ENCODE data around the gene SHROOM2.

Gene SHROOM2

DNA sequence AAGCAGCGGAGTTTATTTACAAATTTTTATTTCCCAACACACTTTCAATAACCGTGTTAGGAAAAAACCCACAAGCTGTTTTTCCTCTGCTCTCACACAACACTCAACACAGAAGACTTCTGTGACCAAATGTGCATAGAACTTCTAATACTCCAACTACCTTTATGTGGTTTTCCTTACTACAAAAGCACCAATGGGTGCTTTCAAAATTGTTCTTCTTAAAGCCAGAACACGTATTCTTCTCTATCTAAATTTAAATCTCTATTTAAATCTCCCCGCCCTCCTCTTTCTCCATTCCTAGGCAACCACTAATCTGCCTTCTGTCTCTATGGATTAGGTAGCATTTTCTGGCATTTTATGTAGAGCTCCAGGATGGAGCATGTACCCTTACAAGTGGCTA lies 90.0 kb downstream of the SHROOM2 start:
- Histone ChIP-seq H4K20me1 (no peaks in the 10 kb centered on the region), H3K4me1 (peaks cover 0 to 18% (median 5%) of the 10 kb centered on the region in 10 experiments; a peak in 13 of 20 replicates), H3K4me3 (no peak overlapping the region), H3K9me3 (replicated peaks in 1 of 11) (no peaks in the 10 kb centered on the region), H3K4me2 (no peak overlapping the region), H3K36me3 (no peaks in the 10 kb centered on the region), H3K9ac (no peak overlapping the region), H3K27me3 (0 out of 22 replicates have a peak, but pooled peaks cover 0 to 4% (median 0%) of the 10 kb centered on the region in 11 experiments), H3K27ac (no peak overlapping the region)
- TF ChIP-seq Cebpa-rat (IDR thresholded peaks at IDR 0.05): no peak

DNA sequence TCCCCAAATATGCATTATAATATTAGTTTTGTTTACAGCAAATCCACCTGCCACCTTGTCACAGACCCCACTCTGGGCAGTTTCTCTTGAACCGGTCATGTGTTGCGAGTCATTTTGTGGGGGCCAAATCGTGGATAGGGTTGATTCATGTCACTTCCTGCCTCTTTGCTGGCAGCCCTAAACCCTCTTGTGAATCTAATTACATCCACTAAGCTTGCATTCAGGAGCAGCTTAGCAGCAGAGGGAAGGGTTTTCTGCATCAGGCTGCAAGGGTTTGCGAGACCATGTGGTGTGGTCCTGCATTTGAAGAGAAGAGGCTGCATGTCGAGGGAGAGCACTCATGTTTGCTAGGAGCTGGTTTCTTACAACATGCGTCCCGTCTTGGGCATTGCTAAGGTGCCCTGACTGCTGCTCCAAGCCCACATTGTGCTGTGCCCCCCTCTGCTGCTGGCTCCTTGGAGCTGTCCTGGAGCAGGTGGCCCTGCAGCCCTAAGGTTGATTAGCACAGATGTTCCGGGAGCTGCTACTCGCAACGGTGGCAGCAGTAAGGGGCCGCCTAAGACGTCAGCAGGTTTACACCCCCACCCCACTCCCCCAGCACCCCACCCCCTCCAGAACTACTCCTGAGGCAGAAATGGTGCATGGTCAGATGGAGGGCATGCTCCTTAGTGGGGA lies 92.1 kb downstream of the SHROOM2 start:
- no peaks in the 10 kb centered on the region for H3K36me3 ChIP-seq
- H3K27me3 ChIP-seq: 0 out of 22 replicates have a peak, but pooled peaks cover 0 to 4% (median 0%) of the 10 kb centered on the region in 11 experiments
- no peaks in the 10 kb centered on the region for H3K9me3 ChIP-seq (replicated peaks in 1 of 11)
- peak overlapping the region in 2 of 11 experiments; percentile 11 to 31; a peak in 2 of 22 replicates for H3K4me2 ChIP-seq
- no peak overlapping the region for H3K9ac ChIP-seq
- no peaks in the 10 kb centered on the region for H4K20me1 ChIP-seq
- H3K27ac ChIP-seq: no peak overlapping the region
- peaks cover 4 to 35% (median 12%) of the 10 kb centered on the region in 10 experiments; a peak in 19 of 20 replicates for H3K4me1 ChIP-seq
- no peak for TF ChIP-seq Cebpa-rat (IDR thresholded peaks at IDR 0.05)
- no peak overlapping the region for H3K4me3 ChIP-seq

DNA sequence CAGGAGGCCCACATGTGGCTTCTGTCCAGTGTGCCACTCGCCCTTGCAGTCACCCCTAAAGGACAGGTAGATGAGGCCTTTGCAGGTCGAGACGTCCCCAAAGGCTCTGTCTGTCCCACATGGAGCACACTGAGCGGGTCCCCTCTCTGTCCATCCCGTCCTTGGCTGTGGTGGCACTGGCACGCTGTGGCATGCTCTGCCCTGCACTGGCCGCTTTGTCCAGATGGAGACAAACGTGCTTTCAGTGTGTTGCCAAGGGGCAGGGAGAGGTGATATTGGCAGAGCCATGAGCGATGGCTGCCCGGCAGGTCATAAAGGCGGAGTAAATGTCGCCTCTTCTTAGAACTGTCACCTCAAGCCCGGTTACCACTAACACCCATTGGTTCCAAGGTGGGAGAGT lies 94.0 kb downstream of the SHROOM2 start:
- no peaks in the 10 kb centered on the region; a peak in 1 of 22 replicates for H4K20me1 ChIP-seq
- no peak overlapping the region for H3K27ac ChIP-seq
- H3K4me3 ChIP-seq: no peak overlapping the region
- no peaks in the 10 kb centered on the region for H3K9me3 ChIP-seq (replicated peaks in 1 of 11)
- no peak for TF ChIP-seq Cebpa-rat (IDR thresholded peaks at IDR 0.05)
- no peak overlapping the region for H3K9ac ChIP-seq
- H3K4me2 ChIP-seq: no peak overlapping the region
- peaks cover 9 to 33% (median 22%) of the 10 kb centered on the region in 10 experiments for H3K4me1 ChIP-seq
- H3K36me3 ChIP-seq: no peaks in the 10 kb centered on the region
- 0 out of 22 replicates have a peak, but pooled peaks cover 0 to 4% (median 0%) of the 10 kb centered on the region in 11 experiments for H3K27me3 ChIP-seq

DNA sequence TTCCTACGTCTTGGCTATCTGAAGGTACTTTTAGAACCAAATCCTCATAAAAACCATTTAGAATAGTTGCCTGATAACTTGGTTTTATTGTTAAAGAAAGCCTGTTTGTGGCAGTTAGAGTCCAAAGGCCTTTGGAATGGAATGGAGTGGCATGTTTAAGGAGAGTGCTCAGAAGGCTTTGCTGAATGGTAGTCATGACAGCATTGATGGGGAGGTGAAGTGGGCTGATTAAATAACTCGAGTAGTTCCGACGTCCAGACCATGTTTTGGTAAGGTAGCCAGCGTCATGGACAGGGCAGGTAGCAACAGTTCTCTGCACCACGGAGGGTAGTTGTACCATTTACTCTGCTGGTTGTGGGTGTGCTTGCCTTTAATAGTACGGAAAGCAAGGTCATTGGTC lies 94.6 kb downstream of the SHROOM2 start:
- Histone ChIP-seq H3K4me2 (peak overlapping the region in 5 of 11 experiments; percentile 10 to 40 (median 22); a peak in 3 of 22 replicates), H3K27me3 (0 out of 22 replicates have a peak, but pooled peaks cover 0 to 2% (median 0%) of the 10 kb centered on the region in 11 experiments), H3K4me3 (no peak overlapping the region), H4K20me1 (no peaks in the 10 kb centered on the region; a peak in 1 of 22 replicates), H3K27ac (no peak overlapping the region), H3K9me3 (replicated peaks in 1 of 11) (no peaks in the 10 kb centered on the region), H3K36me3 (no peaks in the 10 kb centered on the region), H3K4me1 (peaks cover 14 to 33% (median 24%) of the 10 kb centered on the region in 10 experiments), H3K9ac (no peak overlapping the region)
- TF ChIP-seq Cebpa-rat (IDR thresholded peaks at IDR 0.05): no peak

DNA sequence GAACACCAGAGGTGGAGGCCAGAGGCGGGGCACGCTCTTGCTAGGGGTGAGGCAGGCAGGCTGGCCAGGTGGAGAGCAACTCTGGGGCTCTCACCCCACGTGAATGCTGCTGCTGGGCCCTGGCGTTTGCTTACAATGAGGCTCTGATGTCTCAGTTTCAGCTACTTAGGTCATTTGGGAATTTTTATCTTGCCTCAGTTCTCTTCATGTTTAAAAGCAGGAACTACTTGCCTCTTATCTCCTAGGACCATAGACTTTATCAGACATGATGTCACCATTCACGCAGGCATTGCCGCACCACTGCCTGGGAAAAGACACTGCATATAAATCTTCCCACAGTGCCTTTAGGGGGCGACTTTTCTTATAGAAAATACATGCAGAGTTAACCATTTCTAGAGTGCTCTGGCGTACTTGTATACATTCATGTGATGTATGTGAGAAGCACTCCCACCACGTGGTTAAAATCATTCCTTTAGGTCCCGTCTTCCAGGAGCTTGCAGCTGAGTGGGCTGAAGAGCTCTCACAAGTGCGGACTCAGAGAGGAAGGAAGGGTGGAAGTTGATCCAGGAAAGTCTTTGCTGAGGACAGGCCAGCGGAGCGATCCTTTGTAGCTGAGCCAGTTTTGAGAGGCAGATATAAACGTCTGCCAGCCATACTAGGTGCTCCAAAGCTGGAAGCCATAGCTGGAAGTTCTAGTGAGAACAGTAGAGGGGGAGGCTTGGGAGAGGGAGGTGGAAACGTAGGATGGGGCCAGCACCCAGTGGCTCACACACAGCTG lies 96.6 kb downstream of the SHROOM2 start:
- Histone ChIP-seq H3K4me2 (peak overlapping the region in 4 of 11 experiments; percentile 20 to 35 (median 30); a peak in 6 of 22 replicates), H3K4me3 (no peak overlapping the region), H3K9ac (no peak overlapping the region), H4K20me1 (no peaks in the 10 kb centered on the region; a peak in 1 of 22 replicates), H3K9me3 (replicated peaks in 1 of 11) (no peaks in the 10 kb centered on the region), H3K4me1 (peaks cover 14 to 51% (median 24%) of the 10 kb centered on the region in 10 experiments), H3K36me3 (no peaks in the 10 kb centered on the region), H3K27ac (no peak overlapping the region), H3K27me3 (no peaks in the 10 kb centered on the region)
- TF ChIP-seq Cebpa-rat (IDR thresholded peaks at IDR 0.05): no peak

DNA sequence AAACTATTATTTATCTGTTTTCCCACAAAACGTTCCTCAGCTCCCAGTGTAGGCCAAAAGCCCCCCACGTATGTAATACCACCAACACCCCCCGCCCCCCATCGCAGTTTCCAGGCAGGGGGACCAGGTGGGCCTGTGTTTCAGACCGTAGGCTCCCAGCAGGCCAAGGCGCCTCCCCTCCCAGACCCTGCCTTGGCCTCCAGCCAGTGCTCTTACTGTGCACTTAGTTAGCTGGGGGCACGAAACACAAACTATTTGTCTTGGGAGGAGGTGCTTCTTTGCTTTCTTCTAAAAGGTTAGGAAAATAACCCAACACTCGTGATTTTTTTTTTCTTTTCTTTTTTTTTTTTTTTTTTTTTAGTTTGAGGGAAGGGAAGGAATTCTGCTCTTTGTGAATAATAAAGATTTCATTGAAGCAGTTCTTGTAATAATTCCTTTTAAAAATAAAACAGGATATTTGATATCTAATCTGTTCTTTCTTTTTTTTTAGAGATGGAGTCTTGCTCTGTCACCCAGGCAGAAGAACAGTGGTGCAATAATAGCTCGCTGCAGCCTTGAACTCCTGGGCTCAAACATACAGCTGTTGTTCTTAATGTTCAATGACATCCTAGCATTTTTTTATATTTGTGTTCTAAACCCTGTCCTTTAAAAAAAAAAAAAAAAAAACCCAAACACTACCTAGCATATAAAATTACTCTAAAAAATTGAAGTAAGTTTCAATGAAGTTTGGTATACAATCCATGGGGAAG lies 98.0 kb downstream of the SHROOM2 start:
- no peak for TF ChIP-seq Cebpa-rat (IDR thresholded peaks at IDR 0.05)
- H3K27me3 ChIP-seq: no peaks in the 10 kb centered on the region
- no peak overlapping the region for H3K9ac ChIP-seq
- H3K4me1 ChIP-seq: peaks cover 11 to 59% (median 22%) of the 10 kb centered on the region in 10 experiments
- no peaks in the 10 kb centered on the region for H3K36me3 ChIP-seq
- H3K4me2 ChIP-seq: peak overlapping the region in 7 of 11 experiments; percentile 2 to 35 (median 28); a peak in 7 of 22 replicates
- no peaks in the 10 kb centered on the region for H3K9me3 ChIP-seq (replicated peaks in 1 of 11)
- no peaks in the 10 kb centered on the region; a peak in 1 of 22 replicates for H4K20me1 ChIP-seq
- no peak overlapping the region for H3K4me3 ChIP-seq
- no peak overlapping the region for H3K27ac ChIP-seq

DNA sequence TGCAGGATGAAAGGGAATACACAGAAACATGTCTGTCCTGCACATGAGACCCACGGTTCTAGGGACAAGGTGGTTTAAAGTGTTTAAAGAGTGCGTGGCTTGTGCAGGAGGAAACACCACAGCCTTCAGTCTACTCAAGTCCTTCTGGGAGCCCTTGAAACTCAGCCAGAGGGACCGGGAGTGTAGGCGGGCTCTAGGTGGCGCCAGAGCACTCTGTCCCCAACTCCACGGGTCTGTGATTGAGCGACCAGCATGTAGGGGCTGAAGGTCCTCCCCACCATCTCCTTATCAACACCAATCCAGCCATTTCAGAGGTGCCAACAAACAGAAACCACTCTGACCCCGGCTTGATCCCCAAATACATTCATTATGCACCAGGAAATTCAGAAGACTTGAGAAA lies 98.9 kb downstream of the SHROOM2 start:
- Histone ChIP-seq H3K36me3 (no peaks in the 10 kb centered on the region), H3K27me3 (no peaks in the 10 kb centered on the region), H3K9me3 (replicated peaks in 1 of 11) (no peaks in the 10 kb centered on the region), H3K4me1 (peaks cover 11 to 59% (median 22%) of the 10 kb centered on the region in 10 experiments), H4K20me1 (no peaks in the 10 kb centered on the region; a peak in 1 of 22 replicates), H3K4me3 (no peak overlapping the region), H3K4me2 (peak overlapping the region in 4 of 11 experiments; percentile 9 to 77 (median 64); a peak in 7 of 22 replicates), H3K9ac (no peak overlapping the region; a peak in 1 of 22 replicates), H3K27ac (peak overlapping the region in 2 of 11 experiments; percentile 4 to 38; a peak in 2 of 22 replicates)
- no peak for TF ChIP-seq Cebpa-rat (IDR thresholded peaks at IDR 0.05)

DNA sequence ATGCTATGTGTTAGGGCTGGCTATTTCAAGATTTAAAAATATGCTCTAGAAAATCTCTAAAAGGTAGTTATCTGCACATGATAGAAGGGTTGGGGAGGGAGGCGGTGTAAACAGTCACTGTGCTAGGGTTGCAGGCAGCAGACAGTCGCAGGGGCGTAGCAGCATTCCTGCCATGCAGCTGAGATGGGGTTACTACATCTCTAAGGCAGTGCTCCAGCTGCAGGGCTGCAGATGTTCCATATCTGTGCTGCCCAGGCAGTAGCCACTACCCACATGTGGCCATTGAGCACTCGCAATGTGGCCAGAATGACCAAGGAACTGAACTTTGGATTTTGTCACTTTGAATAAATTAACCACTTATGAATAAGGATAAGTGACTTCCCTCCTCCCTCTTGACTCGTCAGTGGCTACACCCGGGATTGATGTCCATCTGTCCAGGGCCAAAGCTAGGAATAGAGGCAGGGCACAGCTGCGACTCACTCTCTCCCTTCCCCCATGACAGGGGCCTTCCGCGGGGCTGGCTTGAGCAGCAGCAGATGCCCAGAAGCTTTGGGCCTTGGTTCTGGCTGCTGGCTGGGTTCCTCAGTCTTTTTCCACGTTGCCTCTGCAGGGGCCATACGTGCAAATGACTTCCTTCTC lies 101.5 kb downstream of the SHROOM2 start:
- H4K20me1 ChIP-seq: no peaks in the 10 kb centered on the region; a peak in 1 of 22 replicates
- H3K27ac ChIP-seq: no peak overlapping the region
- H3K36me3 ChIP-seq: no peaks in the 10 kb centered on the region
- TF ChIP-seq Cebpa-rat (IDR thresholded peaks at IDR 0.05): no peak
- H3K4me1 ChIP-seq: peaks cover 7 to 56% (median 12%) of the 10 kb centered on the region in 10 experiments; a peak in 17 of 20 replicates
- H3K9ac ChIP-seq: no peak overlapping the region
- no peaks in the 10 kb centered on the region for H3K27me3 ChIP-seq
- H3K4me2 ChIP-seq: peak overlapping the region in 3 of 11 experiments; percentile 36 to 77 (median 66); a peak in 6 of 22 replicates
- H3K4me3 ChIP-seq: no peak overlapping the region
- no peaks in the 10 kb centered on the region for H3K9me3 ChIP-seq (replicated peaks in 1 of 11)
